ENCODE results near the gene DENND5B.
A peak's percentile ranks its signal among the peaks of the same experiment; 100 is the strongest.
"Not testable (repeated sequence)": the region's sequence is repeated elsewhere in the genome, so short reads cannot be mapped to it uniquely, and the experiment has no call there.

Gene DENND5B

DNA sequence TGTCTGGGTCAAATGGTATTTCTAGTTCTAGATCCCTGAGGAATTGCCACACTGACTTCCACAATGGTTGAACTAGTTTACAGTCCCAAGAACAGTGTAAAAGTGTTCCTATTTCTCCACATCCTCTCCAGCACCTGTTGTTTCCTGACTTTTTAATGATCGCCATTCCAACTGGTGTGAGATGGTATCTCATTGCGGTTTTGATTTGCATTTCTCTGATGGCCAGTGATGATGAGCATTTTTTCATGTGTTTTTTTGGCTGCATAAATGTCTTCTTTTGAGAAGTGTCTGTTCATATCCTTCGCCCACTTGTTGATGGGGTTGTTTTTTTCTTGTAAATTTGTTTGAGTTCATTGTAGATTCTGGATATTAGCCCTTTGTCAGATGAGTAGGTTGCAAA is 40.3 kb downstream of the DENND5B start:
- DNase-seq, result not testable (repeated sequence)

DNA sequence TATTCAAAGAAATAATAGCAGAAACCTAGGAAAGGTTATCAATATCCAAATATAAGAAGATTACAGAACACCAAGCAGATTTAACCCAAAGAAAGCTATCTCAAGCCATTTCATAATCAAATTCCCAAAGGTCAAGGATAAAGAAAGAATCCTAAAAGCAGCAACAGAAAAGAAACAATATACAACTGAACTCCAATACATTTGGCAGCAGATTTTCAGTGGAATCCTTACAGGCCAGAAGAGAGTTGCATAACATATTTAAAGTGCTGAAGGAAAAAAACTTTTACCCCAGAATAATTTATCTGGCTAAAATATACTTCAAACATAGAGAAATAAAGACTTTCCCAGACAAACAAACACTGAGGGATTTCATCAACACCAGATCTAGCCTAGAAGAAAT is 54.3 kb downstream of the DENND5B start:
- no peak for DNase-seq

DNA sequence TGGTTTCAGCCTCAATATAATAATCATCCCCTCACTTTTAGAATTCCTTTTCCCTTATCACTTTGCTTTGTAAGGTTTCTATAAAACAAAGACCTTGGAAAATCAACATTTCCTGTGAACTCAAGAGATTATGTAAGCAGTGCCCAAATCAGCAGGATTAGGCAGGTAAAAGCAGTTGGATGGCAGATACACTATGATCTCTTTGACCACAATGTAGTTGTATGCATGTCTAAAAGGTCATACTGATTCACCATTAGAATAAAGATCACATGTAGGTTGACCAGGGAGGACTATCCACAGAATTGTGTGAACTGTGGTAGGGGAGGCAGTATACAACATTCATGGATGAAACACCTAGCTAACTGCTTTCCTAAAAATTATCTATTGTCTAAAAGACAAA is 57.5 kb downstream of the DENND5B start:
- DNase-seq, result peak; percentile 56

DNA sequence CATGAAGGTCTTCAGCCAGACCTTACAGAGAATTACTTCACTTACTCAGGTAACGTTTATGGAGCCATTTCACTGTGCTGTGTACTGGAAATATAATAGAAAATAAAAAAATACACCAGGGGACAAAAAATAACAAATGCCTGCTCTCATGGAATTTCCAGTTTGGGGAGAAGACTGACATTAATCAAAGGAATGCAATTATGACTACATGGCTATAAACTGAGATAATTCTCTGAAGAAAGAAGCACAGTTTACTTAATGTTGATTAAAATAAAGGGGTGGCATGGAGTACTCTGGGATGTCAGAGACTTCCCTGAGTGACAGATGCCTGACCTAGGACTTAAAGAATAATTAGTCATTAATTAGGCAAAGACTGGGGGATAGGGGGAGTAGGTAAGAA is 59.0 kb downstream of the DENND5B start:
- no peak for DNase-seq

DNA sequence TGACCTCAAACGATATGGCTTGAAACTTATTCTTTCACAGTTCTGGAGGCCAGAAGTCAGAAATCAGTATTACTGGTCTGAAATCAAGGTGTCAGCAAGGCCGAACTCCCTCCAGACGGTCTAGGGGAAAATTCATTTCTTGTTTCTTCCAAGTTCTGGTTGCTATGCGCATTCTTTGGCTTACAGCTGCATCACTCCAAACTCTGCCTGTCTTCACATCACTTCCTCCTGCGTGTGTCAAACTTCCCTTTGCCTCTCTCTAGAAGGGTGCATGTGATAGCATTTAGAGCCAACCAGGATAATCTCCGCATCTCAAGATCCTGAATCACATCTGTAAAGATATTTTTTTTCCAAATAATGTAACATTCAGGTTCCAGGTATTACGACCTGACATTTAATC is 62.8 kb downstream of the DENND5B start:
- no peak for DNase-seq

DNA sequence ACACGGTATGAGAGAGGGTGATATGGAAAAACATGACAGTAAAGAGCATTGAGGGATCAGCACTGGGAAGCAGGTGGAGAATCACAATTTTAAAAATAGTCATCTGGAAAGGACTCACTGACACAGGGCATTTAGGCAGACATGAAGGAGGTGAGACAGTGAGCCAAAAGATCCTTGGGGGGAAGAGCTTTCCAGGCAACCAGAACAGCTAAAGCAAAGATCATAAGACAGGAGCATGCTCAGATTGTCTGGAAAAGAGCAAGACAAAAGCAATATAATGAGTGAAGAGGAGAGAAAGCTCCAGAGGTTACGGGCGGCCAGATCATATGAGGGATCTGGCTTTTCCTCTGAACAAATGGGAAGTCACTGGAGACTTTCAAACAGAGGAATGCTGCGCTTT is 63.9 kb downstream of the DENND5B start:
- no peak for DNase-seq

DNA sequence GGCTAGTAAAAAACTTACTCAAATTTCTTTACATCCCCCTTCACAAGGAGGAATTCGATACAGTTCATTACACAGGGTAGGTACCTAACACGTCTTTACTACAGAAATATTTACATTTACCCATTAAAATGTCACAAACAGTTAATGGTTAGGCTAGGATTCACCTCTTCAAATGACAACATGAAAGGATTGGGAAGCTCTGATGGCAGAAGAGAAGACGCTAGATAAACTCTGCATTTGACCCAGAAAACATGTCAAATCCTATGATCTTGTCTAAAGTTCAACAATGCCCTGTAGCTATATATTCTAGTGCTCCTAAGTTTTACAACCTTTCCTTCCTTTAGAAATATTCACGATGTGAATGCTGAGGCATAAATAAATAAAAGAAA is 64.8 kb downstream of the DENND5B start:
- DNase-seq, result no peak

DNA sequence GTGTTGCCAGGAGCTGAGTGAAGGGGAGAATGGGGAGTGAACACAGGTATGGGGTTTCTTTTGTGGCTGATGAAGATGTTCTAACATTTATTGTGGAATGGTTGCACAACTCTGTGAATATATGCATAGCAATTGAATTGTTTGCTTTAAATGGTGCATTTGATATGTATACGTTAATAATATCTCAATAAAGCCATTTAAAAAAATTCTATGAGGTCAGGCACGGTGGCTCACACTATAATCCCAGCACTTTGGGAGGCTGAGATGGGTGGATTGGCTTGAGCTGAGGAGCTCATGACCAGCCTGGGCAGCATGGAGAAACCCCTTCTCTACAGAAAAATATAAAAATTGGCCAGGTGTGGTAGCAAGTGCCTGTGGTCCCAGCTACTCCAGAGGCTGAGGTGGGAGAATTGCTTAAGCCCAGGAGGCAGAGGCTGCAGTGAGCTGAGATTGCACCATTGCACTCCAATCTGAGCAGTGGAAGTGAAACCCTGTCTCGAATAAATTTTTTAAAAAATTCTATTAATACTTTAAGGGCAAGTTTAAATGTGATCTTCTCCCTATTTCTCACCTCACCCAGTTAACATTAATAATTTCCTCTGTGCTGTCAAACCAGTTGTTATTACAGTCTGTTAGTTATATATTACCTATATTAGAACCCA is 65.3 kb downstream of the DENND5B start:
- no peak for DNase-seq

DNA sequence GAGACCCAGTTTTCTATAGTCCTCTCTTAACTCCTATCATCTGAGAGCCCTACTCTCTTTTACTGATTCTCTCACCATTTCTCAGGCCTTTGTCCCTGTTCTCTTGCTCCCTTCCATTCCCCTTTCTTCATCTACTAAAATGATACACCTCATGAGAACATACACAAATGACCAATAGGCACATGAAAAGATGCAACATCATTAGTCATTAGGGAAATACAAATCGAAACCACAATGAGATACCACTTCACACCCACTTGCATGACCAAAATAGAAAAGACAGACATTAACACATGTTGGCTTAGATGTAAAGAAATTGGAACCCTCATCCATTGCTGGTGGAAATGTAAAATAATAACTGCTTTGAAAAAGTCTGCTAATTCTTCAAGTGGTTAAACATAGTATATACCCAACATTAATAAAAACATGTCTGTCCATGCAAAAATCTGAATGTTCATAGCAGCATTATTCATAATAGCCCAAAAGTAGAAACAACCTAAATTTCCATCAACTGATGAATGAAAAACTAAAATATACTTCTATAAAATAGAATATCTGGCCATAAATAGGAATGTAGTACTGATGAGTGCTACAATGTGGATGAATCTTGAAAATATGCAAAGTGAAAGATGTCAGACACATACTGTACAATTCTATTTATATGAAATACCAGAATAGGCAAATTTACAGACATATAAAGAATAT is 66.0 kb downstream of the DENND5B start:
- peak; percentile 43 for DNase-seq

DNA sequence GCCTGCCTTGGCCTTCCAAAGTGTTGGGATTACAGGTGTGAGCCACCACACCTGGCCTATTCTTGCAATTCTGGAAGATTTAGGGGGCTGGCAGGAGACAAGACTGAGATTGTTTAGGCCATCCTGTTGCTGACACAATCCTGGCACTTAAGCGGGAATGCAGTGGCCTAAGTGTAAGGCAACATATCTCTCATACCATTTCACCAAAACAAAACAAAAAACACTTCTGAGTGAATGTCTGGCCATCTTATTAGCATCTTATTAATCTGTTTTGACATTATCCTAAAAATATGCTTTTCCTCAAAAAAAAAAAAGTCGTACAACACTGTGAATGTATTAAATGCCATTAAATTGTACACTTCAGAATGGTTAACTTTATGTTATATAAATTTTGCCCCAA is 67.6 kb downstream of the DENND5B start:
- DNase-seq, result no peak

DNA sequence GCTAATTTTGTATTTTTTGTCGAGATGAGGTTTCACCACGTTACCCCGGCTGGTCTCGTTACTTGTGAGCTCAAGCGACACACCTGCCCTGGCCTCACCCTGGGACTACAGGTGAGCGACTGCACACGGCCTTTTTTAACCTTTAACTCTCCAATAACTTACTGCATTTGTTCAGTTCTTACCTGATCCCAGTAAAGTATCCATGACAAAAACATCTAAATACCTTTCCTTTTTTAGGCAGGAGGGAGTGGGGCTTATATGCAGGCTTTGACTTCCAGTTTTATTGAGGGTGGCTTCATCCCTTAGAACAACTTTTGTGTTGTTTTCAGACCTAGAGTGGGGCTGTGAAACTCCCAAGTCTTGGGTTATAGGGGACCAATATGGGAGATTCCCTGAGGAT is 68.3 kb downstream of the DENND5B start:
- no peak for DNase-seq

DNA sequence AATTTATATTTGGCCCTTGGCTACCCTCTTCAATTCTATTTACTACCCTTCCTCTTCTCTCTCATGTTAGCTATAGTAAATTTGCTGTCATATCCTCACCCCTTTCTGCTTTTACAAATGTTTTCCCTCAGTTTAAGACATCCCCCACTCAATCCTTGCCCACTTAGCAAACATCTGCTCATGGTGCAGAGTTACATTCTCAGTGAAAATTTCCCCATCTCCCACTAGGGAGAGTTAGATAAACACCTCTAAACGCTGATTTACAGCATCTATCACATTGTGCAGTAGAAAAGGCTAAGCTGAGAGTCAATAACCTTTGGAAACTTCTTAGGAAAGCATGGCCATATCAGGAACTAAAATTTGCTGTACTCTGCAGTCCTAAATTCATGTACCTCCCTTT is 69.0 kb downstream of the DENND5B start:
- no peak for DNase-seq

DNA sequence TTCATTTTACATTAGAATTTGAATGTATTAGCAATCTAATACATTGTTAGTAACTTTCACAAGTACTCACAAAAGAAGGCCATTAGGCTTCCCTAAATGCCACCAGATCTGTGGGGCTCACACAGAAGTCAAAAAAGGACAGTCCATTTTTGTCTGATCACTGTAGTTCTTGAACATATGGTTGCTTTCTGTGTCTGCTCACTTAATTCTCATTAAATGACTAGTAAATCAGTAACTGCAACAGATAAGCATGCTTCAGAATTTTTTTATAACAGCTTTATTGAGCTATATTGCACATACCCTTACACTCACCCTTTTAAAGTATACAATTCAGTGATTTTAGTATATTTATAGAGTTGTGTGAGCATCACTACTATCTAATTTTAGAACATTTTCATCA is 71.4 kb downstream of the DENND5B start:
- no peak for DNase-seq

DNA sequence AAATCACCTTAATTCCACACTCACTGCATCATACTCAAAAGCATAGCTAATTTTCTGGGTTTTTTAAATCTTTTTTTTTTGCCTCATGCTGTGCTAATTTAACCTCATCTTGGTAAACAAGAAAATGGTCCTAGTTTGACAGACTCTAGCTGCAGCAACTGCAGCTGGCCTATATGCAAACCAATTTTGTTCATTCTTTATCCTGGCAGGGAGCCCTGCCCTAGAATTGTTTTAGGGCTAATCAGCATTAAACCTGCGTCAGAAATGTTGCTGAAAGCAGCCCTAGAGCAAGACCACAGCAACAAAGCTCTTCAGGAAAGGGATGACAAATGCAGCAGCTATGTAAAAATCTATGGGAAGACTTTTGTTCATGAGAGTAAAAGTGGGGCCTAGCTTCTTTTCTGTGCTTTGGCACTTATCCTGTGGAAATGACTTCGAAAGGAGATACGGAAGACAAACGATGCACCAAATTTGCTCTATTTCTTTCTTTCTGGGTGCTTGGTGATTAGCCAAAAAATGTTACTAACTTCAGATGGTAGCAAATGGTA is 72.2 kb downstream of the DENND5B start:
- DNase-seq, result peak; percentile 98

DNA sequence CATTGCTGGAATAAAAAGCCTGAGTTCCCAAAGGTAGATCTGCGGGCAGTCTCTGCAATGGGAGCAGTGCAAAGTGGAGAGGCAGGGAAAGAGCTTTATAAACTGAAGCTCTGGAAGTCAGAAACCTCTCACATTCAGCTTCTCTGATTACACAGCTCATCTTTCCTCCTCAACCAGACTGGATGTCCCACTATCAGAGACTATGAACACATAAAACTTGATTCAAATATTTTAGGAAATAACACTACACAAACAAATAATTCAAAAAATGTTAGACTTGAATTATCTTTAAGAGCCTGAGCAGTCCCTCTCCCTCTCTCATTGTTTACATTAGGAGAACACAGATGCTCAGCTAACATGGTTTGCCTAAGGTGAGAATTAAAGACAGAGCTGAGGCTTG is 72.9 kb downstream of the DENND5B start:
- DNase-seq, result no peak

DNA sequence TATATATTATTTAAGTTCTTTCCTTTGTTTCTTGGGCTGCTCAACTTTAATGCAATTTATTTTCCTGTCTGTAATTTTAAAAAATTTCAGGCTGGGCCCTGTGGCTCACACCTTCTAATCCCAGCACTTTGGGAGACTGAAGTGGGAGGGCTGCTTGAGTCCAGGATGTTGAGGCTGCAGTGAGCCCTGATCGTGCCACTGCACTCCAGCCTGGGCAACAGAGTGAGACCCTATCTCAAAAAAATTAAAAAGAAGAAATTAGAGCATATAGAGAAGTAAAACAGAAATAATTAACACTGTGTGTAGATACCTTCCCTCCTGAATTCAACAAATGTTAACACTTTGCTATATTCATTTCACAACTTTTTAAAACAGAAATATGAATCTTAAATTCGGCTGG is 74.2 kb downstream of the DENND5B start:
- DNase-seq, result no peak

DNA sequence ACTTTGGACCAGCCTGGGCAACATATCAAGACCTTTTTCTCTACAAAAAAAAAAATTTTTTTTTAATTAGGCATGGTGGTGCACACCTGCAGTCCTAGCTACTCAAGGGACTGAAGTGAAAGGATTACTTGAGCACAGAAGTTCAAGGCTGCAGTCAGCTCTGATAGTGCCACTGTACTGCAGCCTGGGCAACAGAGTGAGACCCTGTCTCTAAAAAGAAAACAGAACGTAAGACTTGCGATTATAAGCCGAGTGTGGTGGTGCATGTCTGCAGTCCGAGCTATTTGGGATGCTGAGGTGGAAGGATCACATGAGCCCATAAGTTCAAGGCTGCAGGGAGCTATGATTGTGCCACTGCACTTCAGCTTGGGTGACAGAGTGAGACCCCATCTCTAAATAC is 76.0 kb downstream of the DENND5B start:
- DNase-seq, result no peak

DNA sequence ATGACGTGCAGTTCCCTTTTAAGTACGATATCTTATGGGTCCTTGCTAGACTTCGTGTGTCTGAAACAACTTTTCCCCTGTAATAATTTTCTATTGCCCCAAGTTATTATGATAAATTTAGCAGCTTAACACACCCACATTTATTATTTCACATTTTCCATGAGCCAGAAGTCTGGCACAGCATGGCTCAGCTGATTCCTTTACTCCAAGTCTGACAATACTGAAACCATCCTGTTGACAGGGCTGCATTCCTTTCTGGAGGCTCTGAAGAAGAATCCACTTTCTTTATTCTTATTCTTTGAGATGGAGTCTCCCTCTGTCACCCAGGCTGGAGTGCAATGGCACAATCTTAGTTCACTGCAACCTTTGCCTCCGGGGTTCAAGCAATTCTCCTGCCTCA is 80.9 kb downstream of the DENND5B start:
- no peak for DNase-seq

DNA sequence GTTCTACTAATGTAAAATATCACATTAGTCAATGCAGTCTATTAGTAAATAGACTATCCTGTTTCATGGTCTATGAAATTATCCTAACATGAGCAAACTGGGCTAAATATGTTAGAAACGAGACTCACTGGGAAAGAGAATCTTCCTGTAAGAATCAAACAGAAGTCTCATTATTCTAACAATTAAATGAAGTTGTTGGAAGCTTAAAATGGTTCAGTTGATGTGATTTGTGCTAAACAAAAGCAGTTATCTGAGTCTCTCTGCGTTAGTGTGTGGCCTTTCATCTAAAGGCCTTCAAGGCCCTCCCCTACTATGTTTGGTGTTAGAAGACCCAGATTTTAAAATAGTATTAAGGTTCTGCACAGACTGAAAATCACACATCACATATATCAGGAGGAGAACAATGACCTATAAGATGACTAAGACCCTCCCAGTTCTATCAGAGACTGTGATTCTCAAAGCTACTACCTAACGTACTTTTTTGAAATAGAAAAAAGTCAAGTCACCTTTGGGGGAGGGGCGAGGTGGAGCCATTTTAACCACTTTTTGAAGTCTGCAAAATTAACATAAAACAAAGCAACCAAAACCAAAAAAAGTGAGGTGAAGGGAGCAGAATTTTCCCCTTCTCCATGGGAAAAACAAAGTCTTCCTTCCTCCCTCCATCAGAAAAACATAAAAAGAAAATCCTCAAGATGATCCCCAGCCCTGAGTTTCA is 82.3 kb downstream of the DENND5B start:
- DNase-seq, result no peak

DNA sequence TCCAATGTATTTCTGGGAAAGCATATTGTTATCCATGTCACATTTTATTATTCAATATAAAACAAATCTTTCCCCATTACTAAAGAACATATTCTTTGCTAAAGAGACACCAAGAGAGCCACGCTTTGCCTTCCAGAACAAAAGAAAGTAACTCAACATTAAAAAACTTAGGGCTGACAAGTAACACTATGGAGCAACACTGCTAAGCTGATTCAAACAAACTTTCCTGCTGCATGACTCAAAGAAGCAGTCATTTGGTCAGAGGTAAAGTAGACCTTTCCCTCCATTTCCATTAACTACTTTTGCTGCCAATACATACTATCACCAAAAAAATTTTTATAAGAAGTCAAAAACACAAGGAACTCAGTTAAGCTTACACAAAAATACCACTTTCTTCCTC is 83.0 kb downstream of the DENND5B start:
- peak; percentile 28 for DNase-seq

DNA sequence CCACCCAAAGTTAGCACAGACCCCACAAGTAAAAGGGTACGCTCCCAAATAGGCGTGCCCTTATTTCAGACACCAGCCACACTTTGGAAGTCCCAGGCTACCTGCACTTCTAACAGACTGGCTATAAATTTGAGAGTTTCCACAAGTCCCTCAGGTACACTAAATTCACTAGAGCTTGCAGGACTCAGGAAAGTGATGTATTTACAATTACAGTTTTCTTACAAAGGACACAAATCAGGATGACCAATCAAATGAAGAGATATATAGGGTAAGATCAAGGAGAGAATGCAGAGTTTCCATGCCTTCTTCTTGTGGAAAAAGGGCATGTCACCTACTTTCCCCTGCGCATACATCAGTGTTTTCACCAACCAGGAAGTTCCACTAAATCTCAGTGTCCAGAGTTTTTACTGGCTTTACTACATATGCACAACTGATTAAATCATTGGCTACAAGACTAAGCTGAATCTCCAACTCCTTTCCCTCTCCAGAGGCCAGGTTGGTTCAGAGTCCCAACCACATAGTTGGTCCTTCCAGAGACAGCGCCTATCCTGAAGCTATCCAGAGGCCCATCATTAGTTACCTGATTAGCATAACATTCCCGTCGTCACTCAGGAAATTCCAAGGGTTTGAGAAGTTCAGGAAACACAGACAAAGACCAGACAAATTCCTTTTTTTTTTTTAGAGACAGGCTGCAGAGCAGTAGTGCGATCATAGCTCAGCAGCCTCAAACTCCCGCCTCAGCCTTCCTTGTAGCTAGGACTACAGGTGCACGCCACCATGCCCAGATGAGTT is 84.2 kb downstream of the DENND5B start:
- DNase-seq, result peak; percentile 93

DNA sequence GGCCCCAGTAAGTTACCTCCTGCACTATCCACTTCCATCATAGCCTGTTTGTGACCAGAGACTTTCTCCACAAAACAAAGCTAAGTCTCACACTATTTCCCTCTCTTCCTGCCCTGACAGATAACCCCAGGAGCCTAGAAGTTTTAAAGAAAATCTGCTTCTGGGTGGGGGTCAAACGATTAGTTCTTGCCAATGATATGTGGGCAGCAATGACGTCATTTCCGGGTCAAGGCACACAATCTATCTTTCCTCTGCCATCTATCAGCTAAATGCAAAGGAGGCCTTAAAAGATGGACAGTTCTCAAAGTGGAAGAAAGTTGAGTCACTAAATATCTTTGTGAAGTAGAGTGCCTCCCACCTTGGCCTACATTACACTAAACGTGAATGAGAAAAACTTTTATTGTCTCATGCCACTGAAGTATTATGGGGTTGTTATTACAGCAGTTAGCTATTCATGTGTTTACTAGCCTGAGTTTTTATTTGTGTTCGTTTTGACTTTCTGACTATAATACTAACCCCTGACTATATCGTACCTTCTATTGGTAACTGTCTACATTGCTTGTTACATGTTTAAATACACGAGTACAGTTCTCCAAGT is 86.2 kb downstream of the DENND5B start:
- DNase-seq, result peak; percentile 19

DNA sequence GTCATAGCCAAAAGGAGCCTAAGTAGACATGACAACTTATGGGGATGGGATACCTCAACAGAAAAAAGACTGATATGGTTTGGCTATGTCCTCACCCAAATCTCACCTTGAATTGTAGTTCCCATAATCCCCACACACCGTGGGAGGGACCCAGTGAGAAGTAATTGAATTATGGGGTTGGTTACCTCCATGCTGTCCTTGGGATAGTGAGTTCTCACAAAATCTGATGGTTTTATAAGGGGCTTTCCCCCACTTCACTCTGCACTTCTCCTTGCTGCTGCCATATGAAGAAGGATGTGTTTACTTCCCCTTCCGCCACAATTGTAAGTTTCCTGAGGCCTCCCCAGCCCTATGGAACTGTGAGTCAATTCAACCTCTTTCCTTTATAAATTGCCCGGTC is 89.9 kb downstream of the DENND5B start:
- not testable (repeated sequence) for DNase-seq

Measured in NCI-H226 (cell line).